ENCODE measurements around the gene TTK.
"Not testable (repeated sequence)": the region's sequence is repeated elsewhere in the genome, so short reads cannot be mapped to it uniquely, and the experiment has no call there.

The TTK gene

DNA sequence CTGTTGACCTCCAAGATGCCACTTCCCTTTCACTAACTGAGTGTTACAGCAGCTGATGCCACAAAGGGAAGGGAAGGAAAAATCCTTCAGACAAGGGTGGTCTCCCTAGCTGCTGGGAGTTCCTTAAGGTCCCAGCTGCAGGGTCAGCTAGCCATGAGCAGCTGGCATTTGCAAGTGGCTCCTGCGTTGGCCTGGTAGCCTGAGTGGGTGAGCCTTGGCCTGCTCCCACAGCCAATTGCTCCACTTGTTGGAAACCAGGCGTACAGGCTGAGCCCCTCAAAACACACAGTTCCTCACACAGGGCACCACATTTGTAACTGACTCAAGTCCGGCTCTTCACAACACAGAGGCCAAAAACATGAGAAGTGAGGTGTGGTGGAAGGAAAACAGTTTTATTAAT is 16.7 kb downstream of the TTK start:
- in situ Hi-C loops (cut with MboI; ENCODE audit: low sequenced_read_pairs) = no loop called here

DNA sequence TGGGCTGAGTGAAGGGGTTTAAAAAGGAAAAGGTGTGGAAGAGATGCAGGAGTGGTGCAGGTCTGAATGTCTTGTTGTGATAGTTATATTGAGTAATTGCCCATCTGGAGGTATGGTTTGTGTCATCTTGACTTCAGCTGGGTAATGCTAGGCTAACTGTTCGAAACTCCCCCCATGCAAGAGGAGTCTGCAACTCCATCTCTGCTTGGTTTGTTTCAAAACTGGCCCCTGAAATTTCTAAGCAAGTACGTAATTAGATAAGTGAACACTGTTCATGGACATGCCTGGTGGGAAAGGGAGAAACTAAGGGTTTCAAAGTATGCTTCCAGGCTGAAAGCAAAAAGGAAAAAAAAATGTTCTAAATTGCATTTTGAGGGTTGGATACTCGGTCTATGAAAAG is 17.1 kb downstream of the TTK start:
- in situ Hi-C loops (cut with MboI; ENCODE audit: low sequenced_read_pairs) = no loop called here

DNA sequence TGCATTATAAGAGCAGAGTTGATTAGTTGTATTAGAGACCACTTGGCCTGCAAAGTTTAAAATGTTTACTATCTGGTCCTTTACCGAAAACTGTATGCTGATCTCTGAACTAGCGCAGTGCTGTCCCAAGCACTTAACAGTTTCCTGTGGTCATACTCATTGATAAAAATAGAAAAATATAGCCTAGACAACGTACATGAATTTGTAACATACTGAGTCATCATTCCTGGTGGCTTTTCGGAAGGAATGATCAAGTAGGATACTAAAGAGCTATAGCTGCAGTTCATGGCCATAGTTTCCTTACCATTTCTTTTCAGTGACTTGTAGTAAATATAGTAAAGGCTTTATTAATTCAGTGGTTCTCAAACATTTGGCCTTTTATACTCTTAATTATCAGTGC is 18.4 kb downstream of the TTK start:
- in situ Hi-C loops (cut with MboI; ENCODE audit: low sequenced_read_pairs) = no loop called here

DNA sequence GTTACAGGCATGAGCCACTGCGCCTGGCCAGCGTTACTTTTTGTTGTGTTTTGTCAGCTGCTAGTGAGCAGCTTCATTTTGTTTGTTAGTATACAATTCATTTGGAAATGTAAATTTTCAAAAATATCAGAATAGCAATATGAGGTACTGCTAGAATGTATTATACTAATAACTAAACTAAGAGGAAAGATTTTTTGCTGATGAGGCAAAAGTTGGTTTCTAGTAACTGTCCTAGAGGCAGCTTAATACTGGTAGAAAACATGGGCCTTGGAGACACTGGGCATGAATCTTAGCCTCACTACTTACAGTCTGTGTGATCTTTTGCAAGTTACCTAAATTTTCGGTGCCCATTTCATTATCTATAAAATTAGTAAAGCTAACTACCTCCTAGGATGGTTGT is 24.1 kb downstream of the TTK start:
- in situ Hi-C loops (cut with MboI; ENCODE audit: low sequenced_read_pairs) = no loop called here

DNA sequence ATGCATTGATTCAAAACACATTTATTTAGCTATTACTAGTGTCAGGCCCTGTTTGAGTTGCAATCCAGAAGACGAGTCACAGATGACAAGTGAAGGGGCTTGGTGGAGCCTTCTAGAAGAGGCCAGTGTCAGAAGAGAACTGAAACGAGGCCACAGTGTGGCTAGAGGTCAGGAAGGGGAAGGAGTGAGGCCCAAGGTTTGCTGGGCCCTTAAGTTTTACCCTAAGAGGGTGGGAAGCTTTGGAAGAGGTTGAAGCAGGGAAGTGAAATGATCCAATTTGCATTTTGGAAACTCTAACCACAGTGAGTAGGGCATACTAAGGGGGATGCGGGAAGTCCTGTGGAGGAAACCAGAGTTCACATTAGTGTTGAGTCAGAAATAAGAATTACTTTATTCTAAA is 25.0 kb downstream of the TTK start:
- in situ Hi-C loops (cut with MboI; ENCODE audit: low sequenced_read_pairs) = no loop called here

DNA sequence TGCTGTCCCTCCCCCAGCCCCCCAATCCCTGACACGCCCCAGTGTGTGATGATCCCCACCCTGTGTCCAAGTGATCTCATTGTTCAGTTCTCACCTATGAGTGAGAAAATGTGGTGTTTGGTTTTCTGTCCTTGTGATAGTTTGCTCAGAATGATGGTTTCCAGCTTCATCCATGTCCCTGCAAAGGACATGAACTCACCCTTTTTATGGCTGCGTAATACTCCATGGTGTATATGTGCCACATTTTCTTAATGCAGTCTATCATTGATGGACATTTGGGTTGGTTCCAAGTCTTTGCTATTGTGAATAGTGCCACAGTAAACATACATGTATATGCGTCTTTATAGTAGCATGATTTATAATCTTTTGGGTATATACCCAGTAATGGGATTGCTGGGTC is 43.8 kb downstream of the TTK start:
- in situ Hi-C loops (cut with MboI; ENCODE audit: low sequenced_read_pairs) = not testable (repeated sequence)

DNA sequence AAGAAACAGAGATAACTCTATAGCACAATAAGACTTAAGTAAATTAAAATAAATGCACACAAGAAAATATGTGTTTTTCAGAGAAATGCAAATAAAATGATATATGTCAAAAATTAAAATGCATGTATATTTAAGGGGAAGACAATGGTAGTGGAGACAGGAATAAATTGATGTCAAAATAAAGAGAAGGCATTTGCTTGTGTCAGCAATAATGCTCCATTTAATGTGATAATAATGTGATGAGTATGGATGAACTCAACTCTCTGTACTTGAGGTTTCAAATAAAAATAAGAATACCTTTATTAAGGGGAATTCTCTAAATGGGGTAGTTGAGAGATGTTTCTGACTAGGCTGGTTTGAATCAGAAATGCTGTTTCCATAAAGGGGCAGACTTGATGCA is 56.3 kb downstream of the TTK start:
- in situ Hi-C loops (cut with MboI; ENCODE audit: low sequenced_read_pairs) = no loop called here

DNA sequence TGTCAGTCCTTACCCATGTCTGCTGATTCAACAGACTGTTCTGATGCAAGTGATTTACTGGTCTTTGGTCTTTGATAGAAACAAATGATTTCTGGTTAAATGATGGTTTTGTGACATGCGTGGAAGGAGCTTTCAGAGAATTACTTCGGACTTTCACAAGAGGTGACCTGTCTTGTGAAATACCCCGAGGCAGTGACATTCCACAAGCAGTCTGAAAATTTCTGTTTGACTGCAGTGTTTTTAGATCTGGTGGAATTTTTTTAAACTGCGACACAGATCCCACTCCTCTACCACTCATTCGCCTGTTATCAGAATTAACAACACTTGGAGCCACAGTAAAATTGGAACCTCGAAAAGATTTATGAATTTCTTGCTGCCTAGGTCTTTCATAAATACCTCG is 63.7 kb downstream of the TTK start:
- in situ Hi-C loops (cut with MboI; ENCODE audit: low sequenced_read_pairs) = not testable (repeated sequence)

DNA sequence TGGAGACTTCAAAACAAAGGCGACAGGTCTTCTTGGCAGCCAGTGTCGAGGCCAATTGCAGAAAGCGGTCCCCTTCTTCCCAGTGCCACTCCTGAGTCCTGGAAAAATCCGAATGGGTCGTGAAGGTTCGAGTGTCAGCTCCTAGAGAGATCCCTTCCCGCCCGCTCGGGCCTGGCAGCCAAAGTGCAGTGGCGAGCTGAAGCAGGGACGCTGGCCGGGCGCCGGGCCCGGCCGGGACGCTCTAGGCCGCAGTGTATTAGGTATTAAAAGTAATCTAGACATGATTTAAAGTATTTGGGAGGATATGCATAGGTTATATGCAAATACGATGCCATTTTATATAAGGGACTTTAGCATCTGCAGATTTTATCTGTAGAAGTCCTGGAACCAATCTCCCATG is 66.0 kb downstream of the TTK start:
- in situ Hi-C loops (cut with MboI; ENCODE audit: low sequenced_read_pairs) = not testable (repeated sequence)

DNA sequence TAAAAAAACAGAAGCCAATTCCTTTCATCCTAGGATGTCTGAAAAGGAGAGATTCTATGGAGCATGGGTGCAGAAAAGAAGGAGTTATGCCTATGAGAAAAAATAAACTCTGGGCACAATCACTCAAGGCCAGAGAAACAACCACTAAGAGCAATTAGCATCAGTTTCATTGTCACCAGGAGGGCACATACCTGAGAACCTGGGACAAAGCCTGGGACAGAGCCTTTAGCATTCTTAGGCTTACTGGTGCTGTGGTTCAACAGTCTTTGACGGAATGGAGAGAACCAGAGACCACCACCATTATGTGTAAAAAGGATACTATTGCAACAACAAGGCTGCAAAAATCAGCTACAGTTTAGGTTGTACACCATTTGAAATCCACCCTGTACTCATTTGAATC is 72.6 kb downstream of the TTK start:
- in situ Hi-C loops (cut with MboI; ENCODE audit: low sequenced_read_pairs) = no loop called here

DNA sequence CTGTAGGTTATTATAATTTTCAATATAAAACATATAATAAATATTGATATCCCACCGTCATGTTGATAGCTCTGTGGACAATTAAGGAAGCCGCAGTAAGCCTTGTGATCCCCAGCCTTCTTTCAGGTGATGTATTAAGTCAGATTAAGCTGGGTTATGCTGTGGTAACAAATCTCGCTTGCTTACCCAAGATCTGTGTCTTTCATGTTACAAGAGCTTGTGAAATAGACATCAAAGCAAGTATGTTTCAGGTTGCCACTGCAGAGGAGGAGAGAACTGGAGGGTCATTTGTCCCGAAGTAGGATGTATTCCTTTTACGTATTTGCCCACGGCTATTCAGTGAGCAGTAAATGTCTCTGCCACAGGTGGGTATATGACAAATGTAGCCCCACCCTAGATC is 84.2 kb downstream of the TTK start:
- in situ Hi-C loops (cut with MboI; ENCODE audit: low sequenced_read_pairs) = no loop called here

DNA sequence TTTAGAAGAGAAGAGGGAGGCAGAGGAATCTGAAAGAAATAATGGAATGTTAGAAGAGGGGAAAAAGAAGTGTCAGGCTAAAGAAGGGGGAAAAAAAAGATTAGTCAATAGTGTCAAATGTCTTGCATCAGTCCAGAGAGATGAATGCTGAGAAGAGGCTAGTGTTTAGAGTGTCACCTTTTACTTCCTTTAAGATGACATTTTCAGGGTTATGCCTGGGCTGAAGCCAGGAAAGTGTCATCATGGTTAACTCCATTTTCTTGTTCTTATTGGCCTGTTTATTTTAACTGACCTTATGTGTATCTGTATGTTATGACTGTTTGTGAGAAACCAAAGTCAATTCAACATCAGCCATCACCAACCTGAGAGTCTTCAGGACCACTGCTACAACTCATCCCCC is 87.1 kb downstream of the TTK start:
- in situ Hi-C loops (cut with MboI; ENCODE audit: low sequenced_read_pairs) = no loop called here

Measured in hTERT RPE-1 (cell line).